OCI-LY7 (cell line): ENCODE data around the gene OLAH.

Source experiments
- CTCF ChIP-seq: fragments of 200-600 bp; sonication (generic); conservative IDR thresholded peaks from 2 replicates; pipeline ENCODE4 v1.5.1; 2014; ENCODE audit warnings: mild to moderate bottlenecking, antibody characterized with exemption, low read length, moderate library complexity, mixed read lengths
- EZH2phosphoT487 ChIP-seq: fragments of 200-600 bp; sonication (generic); IDR thresholded peaks from 2 replicates; pipeline ENCODE4 v1.6.1; 2018; ENCODE audit warnings: low read depth, borderline replicate concordance, mild to moderate bottlenecking, mixed run types, antibody characterized with exemption, low read length, moderate library complexity, mixed read lengths

- TF ChIP-seq CTCF, result no peak
- TF ChIP-seq EZH2phosphoT487, result no peak
Measured at GRCh38 chr10:15096661-15097010, 52.9 kb downstream of the OLAH start.
